SK-N-SH (cell line): ENCODE data around the gene TMIGD2. TPM values are rescaled to one million over a fixed set of nuclear protein-coding genes. Genes with fewer than 3 reads are reported as not detected.
A peak's percentile ranks its signal among the peaks of the same experiment; 100 is the strongest.

Experiments used
- CTCF ChIA-PET: fragments of 300-600, 350-600 bp; formaldehyde crosslinking; extraction: SDS; loops from one replicate; lab custom pipeline; 2021; lab: Yijun Ruan, JAX
- POLR2A ChIA-PET: fragments of 350-600 bp; sonication (Branson Sonifier 250); formaldehyde crosslinking; extraction: SDS; loops from one replicate; lab custom pipeline; 2020; ENCODE audit warnings: antibody characterized with exemption, inconsistent platforms; lab: Yijun Ruan, JAX
- DNase-seq: peaks from one replicate; pipeline ENCODE4 v3.0.0; 2012
- H2AFZ ChIP-seq: fragments of 200-600 bp; sonication (generic); 2 replicates; pipeline ENCODE4 v1.8.1; 2016; ENCODE audit warnings: antibody characterized with exemption, mild to moderate bottlenecking, low read depth
- H3F3A ChIP-seq: fragments of 200-600 bp; sonication (generic); replicated peaks from 2 replicates; pipeline ENCODE3; 2016; ENCODE audit warnings: antibody characterized with exemption, mild to moderate bottlenecking; ENCODE audit not compliant: insufficient read depth
- H3K27ac ChIP-seq, 2 experiments: fragments of 200-500 bp in 1 of 2; fragments of 200-600 bp in 1 of 2; sonication (Bioruptor generic) in 1 of 2; sonication (generic), shearing (Covaris generic) in 1 of 2; 2 replicates each; pipeline versions ENCODE4 v1.5.1 to v1.6.1; 2014 to 2016; ENCODE audit warnings: low read depth in 2 of 2, inconsistent platforms in 1 of 2, low read length in 1 of 2, mild to moderate bottlenecking in 1 of 2, mixed read lengths in 1 of 2
- H3K27me3 ChIP-seq: fragments of 200-600 bp; sonication (generic), shearing (Covaris generic); 2 replicates; pipeline ENCODE4 v1.6.1; 2016; ENCODE audit warnings: mixed run types; ENCODE audit not compliant: insufficient read depth
- H3K36me3 ChIP-seq, 2 experiments: fragments of 200-500 bp in 1 of 2; fragments of 200-600 bp in 1 of 2; sonication (Bioruptor generic) in 1 of 2; sonication (generic) in 1 of 2; replicated peaks in 1 of 2; 2 replicates each; pipeline versions ENCODE3 to v1.5.1; 2014 to 2016; ENCODE audit warnings: low read length in 1 of 2, mild to moderate bottlenecking in 1 of 2; ENCODE audit not compliant: insufficient read depth in 2 of 2, control insufficient read depth in 1 of 2
- H3K4me1 ChIP-seq, 2 experiments: fragments of 200-500 bp in 1 of 2; fragments of 200-600 bp in 1 of 2; sonication (Bioruptor generic) in 1 of 2; sonication (generic), shearing (Covaris generic) in 1 of 2; 2 replicates each; pipeline versions ENCODE4 v1.5.1 to v1.6.1; 2014 to 2016; ENCODE audit warnings: low read depth in 1 of 2, low read length in 1 of 2, mixed run types in 1 of 2; ENCODE audit not compliant: insufficient read depth in 2 of 2, control insufficient read depth in 1 of 2
- H3K4me2 ChIP-seq: fragments of 200-600 bp; sonication (generic), shearing (Covaris generic); 2 replicates; pipeline ENCODE4 v1.6.1; 2017; ENCODE audit warnings: mixed run types
- H3K4me3 ChIP-seq, 2 experiments: fragments of 200-500 bp in 1 of 2; fragments of 200-600 bp in 1 of 2; sonication (Bioruptor generic) in 1 of 2; sonication (generic), shearing (Covaris generic) in 1 of 2; 2 replicates each; pipeline versions ENCODE4 v1.5.1 to v1.8.1; 2014 to 2016; ENCODE audit warnings: low read depth in 2 of 2, inconsistent platforms in 1 of 2, low read length in 1 of 2, mild to moderate bottlenecking in 1 of 2, mixed read lengths in 1 of 2, moderate library complexity in 1 of 2
- H3K79me2 ChIP-seq: fragments of 200-600 bp; sonication (generic); 2 replicates; pipeline ENCODE4 v1.8.1; 2017; ENCODE audit warnings: mild to moderate bottlenecking; ENCODE audit not compliant: insufficient read depth
- H3K9ac ChIP-seq: fragments of 200-600 bp; sonication (generic); 2 replicates; pipeline ENCODE4 v1.6.1; 2017; ENCODE audit warnings: mixed run types
- H3K9me2 ChIP-seq: fragments of 200-600 bp; sonication (generic); 2 replicates; pipeline ENCODE4 v1.6.1; 2017; ENCODE audit warnings: mixed run types
- H3K9me3 ChIP-seq: fragments of 200-600 bp; sonication (generic); 2 replicates; pipeline ENCODE4 v1.6.1; 2017; ENCODE audit warnings: mixed run types, mild to moderate bottlenecking, moderate library complexity
- H4K20me1 ChIP-seq: fragments of 200-600 bp; sonication (generic); 2 replicates; pipeline ENCODE4 v1.6.1; 2017; ENCODE audit warnings: mild to moderate bottlenecking, mixed run types; ENCODE audit not compliant: insufficient read depth
- ELF1 ChIP-seq: IDR thresholded peaks from 2 replicates; pipeline ENCODE4 v1.4.0; 2012
- EZH2phosphoT487 ChIP-seq: fragments of 200-600 bp; sonication (generic); IDR thresholded peaks from 2 replicates; pipeline ENCODE4 v1.6.1; 2017; ENCODE audit warnings: low read depth, mixed run types, mild to moderate bottlenecking, antibody characterized with exemption, moderate library complexity, borderline replicate concordance
- FOXJ3 ChIP-seq: sonication (generic); formaldehyde crosslinking; IDR thresholded peaks from 2 replicates; pipeline ENCODE4 v1.5.1; 2020; ENCODE audit warnings: mild to moderate bottlenecking, missing genetic modification reagents
- FOXM1 ChIP-seq: IDR thresholded peaks from 2 replicates; pipeline ENCODE4 v1.4.0; 2012; ENCODE audit warnings: low read depth, mild to moderate bottlenecking
- JUND ChIP-seq: IDR thresholded peaks from 2 replicates; pipeline ENCODE4 v1.4.0; 2012
- MEF2A ChIP-seq: IDR thresholded peaks from 2 replicates; pipeline ENCODE4 v1.4.0; 2012; ENCODE audit warnings: low read depth, borderline replicate concordance
- MXI1 ChIP-seq: IDR thresholded peaks from 2 replicates; pipeline ENCODE4 v1.6.1; 2012; ENCODE audit warnings: mild to moderate bottlenecking, low read depth, low read length, improper control_type of control experiment
- NRF1 ChIP-seq: IDR thresholded peaks from 2 replicates; pipeline ENCODE4 v1.6.1; 2012; ENCODE audit warnings: low read depth, mild to moderate bottlenecking, low read length
- POLR2AphosphoS5 ChIP-seq: IDR thresholded peaks from 2 replicates; pipeline ENCODE4 v1.6.1; 2012; ENCODE audit warnings: low read depth, low read length
- RAD21 ChIP-seq: IDR thresholded peaks from 2 replicates; pipeline ENCODE4 v1.6.1; 2012; ENCODE audit warnings: mild to moderate bottlenecking, low read length
- RFX5 ChIP-seq: IDR thresholded peaks from 2 replicates; pipeline ENCODE4 v1.6.1; 2012; ENCODE audit warnings: mild to moderate bottlenecking, improper control_type of control experiment, low read length
- RXRA ChIP-seq: IDR thresholded peaks from 2 replicates; pipeline ENCODE4 v1.4.0; 2012; ENCODE audit warnings: low read depth, mild to moderate bottlenecking, borderline replicate concordance
- TAF1 ChIP-seq: IDR thresholded peaks from 2 replicates; pipeline ENCODE4 v1.6.1; 2012; ENCODE audit warnings: low read depth, mild to moderate bottlenecking, low read length, moderate library complexity, borderline replicate concordance
- TCF12 ChIP-seq: IDR thresholded peaks from 2 replicates; pipeline ENCODE4 v1.4.0; 2012
- WGBS: methylation state at CpG from one replicate; pipeline ENCODE4 v1.1.6; 2017; ENCODE audit warnings: low lambda C conversion rate; 5-methylcytosine and 5-hydroxymethylcytosine counted together
- polyA plus RNA-seq, 3 experiments: library from polyadenylated mRNA; depleted of rRNA; stranded (reverse); fragments of >200 nt; gene quantifications; 2 replicates each; pipeline ENCODE4 v1.2.3, GENCODE V29; 2012
- TF ChIP-seq, protein P1 (sequence below): fragments of 200-600 bp; sonication (generic); IDR thresholded peaks from 2 replicates; pipeline ENCODE4 v1.6.1; 2017; ENCODE audit warnings: antibody characterized with exemption, mild to moderate bottlenecking, moderate library complexity
- TF ChIP-seq, protein P2 (sequence below): fragments of 150-350 bp; IDR thresholded peaks from 2 replicates; pipeline ENCODE4 v1.6.1; 2016; ENCODE audit warnings: mild to moderate bottlenecking, low read depth, low read length
- TF ChIP-seq, protein P3 (sequence below): fragments of 150-350 bp; IDR thresholded peaks from 2 replicates; pipeline ENCODE4 v1.6.1; 2017; ENCODE audit warnings: antibody characterized with exemption, low read length, low read depth, borderline replicate concordance
- TF ChIP-seq, protein P4 (sequence below): IDR thresholded peaks from 2 replicates; pipeline ENCODE4 v1.4.0; 2012; ENCODE audit warnings: low read depth
- TF ChIP-seq, protein P5 (sequence below): IDR thresholded peaks from 2 replicates; pipeline ENCODE4 v1.4.0; 2012; ENCODE audit warnings: low read depth, borderline replicate concordance

Gene TMIGD2
- polyA plus RNA-seq, 1 of the 3 experiments (the other 2 are of a cell fraction), result not detected

DNA sequence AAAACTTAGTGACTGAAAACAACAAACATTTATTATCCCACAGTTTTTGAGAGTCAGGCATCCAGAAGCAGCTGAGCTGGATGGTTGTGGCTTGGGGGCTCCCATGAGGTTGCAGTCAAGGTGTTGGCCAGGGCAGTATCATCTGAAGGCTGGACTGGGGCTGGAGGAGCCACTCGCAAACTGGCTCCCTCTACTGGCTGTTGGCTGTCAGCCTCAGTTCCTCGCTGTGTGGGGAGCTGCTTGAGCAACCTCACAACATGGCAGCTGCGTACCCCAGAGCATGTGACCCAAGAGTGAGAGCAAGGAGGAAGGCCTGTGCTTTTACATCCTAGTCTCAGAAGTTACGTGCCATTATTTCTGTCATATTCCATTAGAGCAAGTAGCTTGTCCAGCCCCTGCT is 45.6 kb downstream of the TMIGD2 start (continued):
- TF ChIP-seq, protein P1, sequence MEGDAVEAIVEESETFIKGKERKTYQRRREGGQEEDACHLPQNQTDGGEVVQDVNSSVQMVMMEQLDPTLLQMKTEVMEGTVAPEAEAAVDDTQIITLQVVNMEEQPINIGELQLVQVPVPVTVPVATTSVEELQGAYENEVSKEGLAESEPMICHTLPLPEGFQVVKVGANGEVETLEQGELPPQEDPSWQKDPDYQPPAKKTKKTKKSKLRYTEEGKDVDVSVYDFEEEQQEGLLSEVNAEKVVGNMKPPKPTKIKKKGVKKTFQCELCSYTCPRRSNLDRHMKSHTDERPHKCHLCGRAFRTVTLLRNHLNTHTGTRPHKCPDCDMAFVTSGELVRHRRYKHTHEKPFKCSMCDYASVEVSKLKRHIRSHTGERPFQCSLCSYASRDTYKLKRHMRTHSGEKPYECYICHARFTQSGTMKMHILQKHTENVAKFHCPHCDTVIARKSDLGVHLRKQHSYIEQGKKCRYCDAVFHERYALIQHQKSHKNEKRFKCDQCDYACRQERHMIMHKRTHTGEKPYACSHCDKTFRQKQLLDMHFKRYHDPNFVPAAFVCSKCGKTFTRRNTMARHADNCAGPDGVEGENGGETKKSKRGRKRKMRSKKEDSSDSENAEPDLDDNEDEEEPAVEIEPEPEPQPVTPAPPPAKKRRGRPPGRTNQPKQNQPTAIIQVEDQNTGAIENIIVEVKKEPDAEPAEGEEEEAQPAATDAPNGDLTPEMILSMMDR, result no peak; the same call in 1 of the 2 replicates
- TF ChIP-seq MXI1 (no peak), NRF1 (no peak)
- TF ChIP-seq, protein P2, sequence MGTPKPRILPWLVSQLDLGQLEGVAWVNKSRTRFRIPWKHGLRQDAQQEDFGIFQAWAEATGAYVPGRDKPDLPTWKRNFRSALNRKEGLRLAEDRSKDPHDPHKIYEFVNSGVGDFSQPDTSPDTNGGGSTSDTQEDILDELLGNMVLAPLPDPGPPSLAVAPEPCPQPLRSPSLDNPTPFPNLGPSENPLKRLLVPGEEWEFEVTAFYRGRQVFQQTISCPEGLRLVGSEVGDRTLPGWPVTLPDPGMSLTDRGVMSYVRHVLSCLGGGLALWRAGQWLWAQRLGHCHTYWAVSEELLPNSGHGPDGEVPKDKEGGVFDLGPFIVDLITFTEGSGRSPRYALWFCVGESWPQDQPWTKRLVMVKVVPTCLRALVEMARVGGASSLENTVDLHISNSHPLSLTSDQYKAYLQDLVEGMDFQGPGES, result no peak
- TF ChIP-seq, all 33 proteins: peak for 0

DNA sequence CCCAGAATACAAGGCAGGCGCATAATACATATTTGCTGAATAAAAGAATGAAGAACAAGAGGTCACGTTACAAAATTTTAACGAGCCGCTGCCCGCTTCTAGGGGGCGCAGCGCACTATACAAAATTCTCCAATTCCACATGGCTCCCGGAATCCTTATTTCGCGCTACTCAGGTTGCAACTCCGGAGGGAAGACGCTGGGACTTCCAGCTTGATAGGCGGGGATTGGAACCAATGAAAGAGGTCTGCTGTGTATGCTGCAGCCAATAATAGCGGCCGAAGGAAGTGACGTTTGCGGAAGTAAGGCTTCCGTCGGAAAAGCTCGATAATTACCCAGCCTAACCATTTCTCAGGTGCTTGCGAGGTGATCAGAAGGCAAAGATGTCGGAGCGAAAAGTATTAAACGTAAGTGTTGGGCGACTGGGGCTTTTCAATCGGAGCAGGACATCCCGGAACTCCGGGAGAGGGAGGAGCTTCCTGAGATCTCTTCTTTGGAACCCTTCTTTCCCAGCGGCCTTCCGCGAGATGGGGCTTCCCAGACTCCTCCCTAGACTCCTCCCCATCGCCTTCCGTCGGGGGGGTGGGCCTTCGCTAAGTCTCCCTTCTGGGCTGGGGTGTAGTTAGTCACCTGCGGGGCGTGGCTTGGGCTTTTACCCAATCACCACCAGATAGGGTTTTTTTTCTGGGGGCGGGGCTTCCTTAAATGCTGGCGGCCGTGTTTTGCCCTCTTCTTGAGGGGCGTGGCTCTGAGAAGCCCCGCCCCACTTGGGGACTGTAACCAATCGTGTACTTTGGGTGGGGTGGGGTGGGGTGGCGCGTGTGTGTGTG is 55.2 kb downstream of the TMIGD2 start, which contains the start of gene YJU2:
Gene YJU2, plus strand, starts transcription at position 314 of the 827 bp plus-strand sequence. Its CDS starts 67 bp downstream, at position 381.
- Histone ChIP-seq H3F3A (peaks cover 5% of the 10 kb centered on the region), H3K27ac (peak within 1 kb of the TSS; percentile 93 to 97), H2AFZ (peak within 1 kb of the TSS; percentile 94), H3K9ac (peak within 1 kb of the TSS; percentile 83), H3K79me2 (peaks cover 11% of the 10 kb centered on the region), H3K36me3 (peaks cover 5 to 6% of the 10 kb centered on the region in 2 experiments), H3K9me2 (no peaks in the 10 kb centered on the region), H3K4me3 (peak within 1 kb of the TSS; percentile 61 to 75), H3K27me3 (no peaks in the 10 kb centered on the region), H3K4me1 (peaks cover 0 to 7% of the 10 kb centered on the region in 2 experiments; a peak in 1 of 4 replicates), H4K20me1 (no peaks in the 10 kb centered on the region), H3K9me3 (peaks cover under 1% of the 10 kb centered on the region; the same call in 1 of the 2 replicates), H3K4me2 (peak within 1 kb of the TSS; percentile 81)
- CTCF ChIA-PET, result interaction anchor here (0.6 to 3.6 kb wide), 13 partner anchors 12 to 202 kb away, joined by 3 to 15 read pairs (median 4); no protein-coding TSS in a partner anchor
- under 1% methylated on average over 30 of the region's 45 CpGs for WGBS
- POLR2A ChIA-PET, result interaction anchor here (0.6 to 1.6 kb wide), 9 partner anchors 13 to 288 kb away, joined by 3 to 8 read pairs (median 4); partner anchors contain the start of genes CHAF1A, MPND, PLIN5 and SHD
- DNase-seq, result peak; percentile 98
- TF ChIP-seq POLR2AphosphoS5 (peak; percentile 91), TAF1 (peak; percentile 70), RXRA (no peak), JUND (no peak), MXI1 (peak; percentile 94), RAD21 (peak; percentile 59), RFX5 (peak; percentile 49; the same call in 1 of the 2 replicates), ELF1 (peak; percentile 99), FOXM1 (0 out of 2 replicates have a peak, but pooled peaks have one; percentile 23), EZH2phosphoT487 (no peak), FOXJ3 (CRISPR knock-in tag) (no peak), TCF12 (peak; percentile 54; the same call in 1 of the 2 replicates), MEF2A (no peak; the same call in 1 of the 2 replicates)
- TF ChIP-seq, protein P3, sequence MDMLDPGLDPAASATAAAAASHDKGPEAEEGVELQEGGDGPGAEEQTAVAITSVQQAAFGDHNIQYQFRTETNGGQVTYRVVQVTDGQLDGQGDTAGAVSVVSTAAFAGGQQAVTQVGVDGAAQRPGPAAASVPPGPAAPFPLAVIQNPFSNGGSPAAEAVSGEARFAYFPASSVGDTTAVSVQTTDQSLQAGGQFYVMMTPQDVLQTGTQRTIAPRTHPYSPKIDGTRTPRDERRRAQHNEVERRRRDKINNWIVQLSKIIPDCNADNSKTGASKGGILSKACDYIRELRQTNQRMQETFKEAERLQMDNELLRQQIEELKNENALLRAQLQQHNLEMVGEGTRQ, result no peak
- TF ChIP-seq, protein P4, sequence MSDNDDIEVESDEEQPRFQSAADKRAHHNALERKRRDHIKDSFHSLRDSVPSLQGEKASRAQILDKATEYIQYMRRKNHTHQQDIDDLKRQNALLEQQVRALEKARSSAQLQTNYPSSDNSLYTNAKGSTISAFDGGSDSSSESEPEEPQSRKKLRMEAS, result peak; percentile 98
- TF ChIP-seq, protein P5, sequence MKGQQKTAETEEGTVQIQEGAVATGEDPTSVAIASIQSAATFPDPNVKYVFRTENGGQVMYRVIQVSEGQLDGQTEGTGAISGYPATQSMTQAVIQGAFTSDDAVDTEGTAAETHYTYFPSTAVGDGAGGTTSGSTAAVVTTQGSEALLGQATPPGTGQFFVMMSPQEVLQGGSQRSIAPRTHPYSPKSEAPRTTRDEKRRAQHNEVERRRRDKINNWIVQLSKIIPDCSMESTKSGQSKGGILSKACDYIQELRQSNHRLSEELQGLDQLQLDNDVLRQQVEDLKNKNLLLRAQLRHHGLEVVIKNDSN, result peak; percentile 43; the same call in 1 of the 2 replicates
- TF ChIP-seq, protein P1, result peak; percentile 63
